ENCODE data around the gene GAMT. TPM values are rescaled to one million over a fixed set of nuclear protein-coding genes. Genes with fewer than 3 reads are reported as not detected.

GAMT gene
- total and polyA plus RNA-seq, 2 experiments from 2014 or later: 21.5 to 36.9 TPM

DNA sequence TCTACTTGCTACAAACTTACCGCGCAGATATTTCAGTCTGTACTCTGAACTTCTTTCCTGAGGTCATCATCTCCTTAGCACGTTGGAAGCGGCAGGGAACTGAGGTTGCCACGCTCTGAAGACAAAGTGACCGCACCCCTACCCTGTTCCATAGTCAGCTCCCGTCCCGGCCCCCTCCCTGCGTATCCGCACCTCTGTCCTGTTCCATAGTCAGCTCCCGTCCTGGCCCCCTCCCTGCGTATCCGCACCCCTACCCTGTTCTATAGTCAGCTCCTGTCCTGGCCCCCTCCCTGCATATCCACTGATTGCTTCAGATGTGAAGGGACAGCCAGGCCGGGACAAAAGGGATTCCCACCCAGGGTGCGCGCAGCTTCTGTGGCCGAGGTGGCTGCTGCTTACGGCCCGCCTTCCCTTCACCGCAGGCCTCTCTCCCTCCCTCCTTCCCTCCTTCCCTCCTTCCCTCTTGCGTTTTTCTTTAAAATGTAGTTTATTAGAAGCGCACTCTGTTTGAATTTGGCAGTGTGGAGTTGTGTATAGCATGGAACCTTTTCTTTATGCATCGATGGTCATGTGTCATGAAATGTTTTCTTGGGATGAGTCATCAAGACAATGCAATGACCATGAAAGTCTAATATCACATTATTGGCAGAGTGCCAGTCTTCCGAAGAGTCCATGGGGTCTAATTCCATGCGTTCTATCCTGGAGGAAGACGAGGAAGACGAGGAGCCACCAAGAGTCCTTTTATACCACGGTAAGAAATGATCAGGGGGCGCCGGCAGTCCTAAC lies 39.5 kb downstream of the GAMT start:
- Histone ChIP-seq H3F3A (replicated peaks; ENCODE audit: low read depth) (peaks cover 38% of the 10 kb centered on the region), H3K4me1 (ENCODE audit: insufficient read depth) (peaks cover 25% of the 10 kb centered on the region), H3K27ac (ENCODE audit: low read depth) (no peak overlapping the region), H3K79me2 (replicated peaks; ENCODE audit: insufficient read depth) (peaks cover 44% of the 10 kb centered on the region), H2AFZ (no peak overlapping the region), H3K9me2 (ENCODE audit: insufficient read depth) (no peaks in the 10 kb centered on the region), H4K20me1 (replicated peaks; ENCODE audit: insufficient read depth) (peaks cover 33% of the 10 kb centered on the region), H3K4me2 (no peak overlapping the region), H3K36me3 (ENCODE audit: insufficient read depth) (peaks cover 36% of the 10 kb centered on the region), H3K27me3 (ENCODE audit: insufficient read depth) (no peaks in the 10 kb centered on the region), H3K4me3 (no peak overlapping the region)
- no peak for ATAC-seq
- Mint-ChIP-seq H3K36me3 (ENCODE audit: low read depth) (peaks cover 87% of the 10 kb centered on the region), H3K27ac (0 out of 2 replicates have a peak overlapping the region, but pooled peaks have one; percentile 5), H3K4me1 (peaks cover 36% of the 10 kb centered on the region), H3K4me3 (no peak overlapping the region), H3K27me3 (ENCODE audit: insufficient read depth, low read depth, poor library complexity) (peaks cover 9% of the 10 kb centered on the region), H3K9me3 (no peaks in the 10 kb centered on the region)
- TF ChIP-seq CREB1 (CRISPR knock-in tag; IDR thresholded peaks at IDR 0.05; ENCODE audit: low read depth): no peak
- no peak for TF ChIP-seq ZNF331 (CRISPR knock-in tag; IDR thresholded peaks at IDR 0.05; ENCODE audit: low read depth)
- no peak for TF ChIP-seq JUNB (IDR thresholded peaks at IDR 0.05; ENCODE audit: unreplicated experiment)
- TF ChIP-seq ZNF114 (CRISPR knock-in tag; IDR thresholded peaks at IDR 0.05): no peak
- TF ChIP-seq, protein P1, sequence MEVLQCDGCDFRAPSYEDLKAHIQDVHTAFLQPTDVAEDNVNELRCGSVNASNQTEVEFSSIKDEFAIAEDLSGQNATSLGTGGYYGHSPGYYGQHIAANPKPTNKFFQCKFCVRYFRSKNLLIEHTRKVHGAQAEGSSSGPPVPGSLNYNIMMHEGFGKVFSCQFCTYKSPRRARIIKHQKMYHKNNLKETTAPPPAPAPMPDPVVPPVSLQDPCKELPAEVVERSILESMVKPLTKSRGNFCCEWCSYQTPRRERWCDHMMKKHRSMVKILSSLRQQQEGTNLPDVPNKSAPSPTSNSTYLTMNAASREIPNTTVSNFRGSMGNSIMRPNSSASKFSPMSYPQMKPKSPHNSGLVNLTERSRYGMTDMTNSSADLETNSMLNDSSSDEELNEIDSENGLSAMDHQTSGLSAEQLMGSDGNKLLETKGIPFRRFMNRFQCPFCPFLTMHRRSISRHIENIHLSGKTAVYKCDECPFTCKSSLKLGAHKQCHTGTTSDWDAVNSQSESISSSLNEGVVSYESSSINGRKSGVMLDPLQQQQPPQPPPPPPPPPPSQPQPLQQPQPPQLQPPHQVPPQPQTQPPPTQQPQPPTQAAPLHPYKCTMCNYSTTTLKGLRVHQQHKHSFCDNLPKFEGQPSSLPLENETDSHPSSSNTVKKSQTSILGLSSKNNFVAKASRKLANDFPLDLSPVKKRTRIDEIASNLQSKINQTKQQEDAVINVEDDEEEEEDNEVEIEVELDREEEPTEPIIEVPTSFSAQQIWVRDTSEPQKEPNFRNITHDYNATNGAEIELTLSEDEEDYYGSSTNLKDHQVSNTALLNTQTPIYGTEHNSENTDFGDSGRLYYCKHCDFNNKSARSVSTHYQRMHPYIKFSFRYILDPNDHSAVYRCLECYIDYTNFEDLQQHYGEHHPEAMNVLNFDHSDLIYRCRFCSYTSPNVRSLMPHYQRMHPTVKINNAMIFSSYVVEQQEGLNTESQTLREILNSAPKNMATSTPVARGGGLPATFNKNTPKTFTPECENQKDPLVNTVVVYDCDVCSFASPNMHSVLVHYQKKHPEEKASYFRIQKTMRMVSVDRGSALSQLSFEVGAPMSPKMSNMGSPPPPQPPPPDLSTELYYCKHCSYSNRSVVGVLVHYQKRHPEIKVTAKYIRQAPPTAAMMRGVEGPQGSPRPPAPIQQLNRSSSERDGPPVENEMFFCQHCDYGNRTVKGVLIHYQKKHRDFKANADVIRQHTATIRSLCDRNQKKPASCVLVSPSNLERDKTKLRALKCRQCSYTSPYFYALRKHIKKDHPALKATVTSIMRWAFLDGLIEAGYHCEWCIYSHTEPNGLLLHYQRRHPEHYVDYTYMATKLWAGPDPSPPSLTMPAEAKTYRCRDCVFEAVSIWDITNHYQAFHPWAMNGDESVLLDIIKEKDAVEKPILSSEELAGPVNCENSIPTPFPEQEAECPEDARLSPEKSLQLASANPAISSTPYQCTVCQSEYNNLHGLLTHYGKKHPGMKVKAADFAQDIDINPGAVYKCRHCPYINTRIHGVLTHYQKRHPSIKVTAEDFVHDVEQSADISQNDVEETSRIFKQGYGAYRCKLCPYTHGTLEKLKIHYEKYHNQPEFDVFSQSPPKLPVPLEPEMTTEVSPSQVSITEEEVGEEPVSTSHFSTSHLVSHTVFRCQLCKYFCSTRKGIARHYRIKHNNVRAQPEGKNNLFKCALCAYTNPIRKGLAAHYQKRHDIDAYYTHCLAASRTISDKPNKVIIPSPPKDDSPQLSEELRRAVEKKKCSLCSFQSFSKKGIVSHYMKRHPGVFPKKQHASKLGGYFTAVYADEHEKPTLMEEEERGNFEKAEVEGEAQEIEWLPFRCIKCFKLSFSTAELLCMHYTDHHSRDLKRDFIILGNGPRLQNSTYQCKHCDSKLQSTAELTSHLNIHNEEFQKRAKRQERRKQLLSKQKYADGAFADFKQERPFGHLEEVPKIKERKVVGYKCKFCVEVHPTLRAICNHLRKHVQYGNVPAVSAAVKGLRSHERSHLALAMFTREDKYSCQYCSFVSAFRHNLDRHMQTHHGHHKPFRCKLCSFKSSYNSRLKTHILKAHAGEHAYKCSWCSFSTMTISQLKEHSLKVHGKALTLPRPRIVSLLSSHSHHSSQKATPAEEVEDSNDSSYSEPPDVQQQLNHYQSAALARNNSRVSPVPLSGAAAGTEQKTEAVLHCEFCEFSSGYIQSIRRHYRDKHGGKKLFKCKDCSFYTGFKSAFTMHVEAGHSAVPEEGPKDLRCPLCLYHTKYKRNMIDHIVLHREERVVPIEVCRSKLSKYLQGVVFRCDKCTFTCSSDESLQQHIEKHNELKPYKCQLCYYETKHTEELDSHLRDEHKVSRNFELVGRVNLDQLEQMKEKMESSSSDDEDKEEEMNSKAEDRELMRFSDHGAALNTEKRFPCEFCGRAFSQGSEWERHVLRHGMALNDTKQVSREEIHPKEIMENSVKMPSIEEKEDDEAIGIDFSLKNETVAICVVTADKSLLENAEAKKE (CRISPR knock-in tag; IDR thresholded peaks at IDR 0.05): no peak
- TF ChIP-seq, protein P2, sequence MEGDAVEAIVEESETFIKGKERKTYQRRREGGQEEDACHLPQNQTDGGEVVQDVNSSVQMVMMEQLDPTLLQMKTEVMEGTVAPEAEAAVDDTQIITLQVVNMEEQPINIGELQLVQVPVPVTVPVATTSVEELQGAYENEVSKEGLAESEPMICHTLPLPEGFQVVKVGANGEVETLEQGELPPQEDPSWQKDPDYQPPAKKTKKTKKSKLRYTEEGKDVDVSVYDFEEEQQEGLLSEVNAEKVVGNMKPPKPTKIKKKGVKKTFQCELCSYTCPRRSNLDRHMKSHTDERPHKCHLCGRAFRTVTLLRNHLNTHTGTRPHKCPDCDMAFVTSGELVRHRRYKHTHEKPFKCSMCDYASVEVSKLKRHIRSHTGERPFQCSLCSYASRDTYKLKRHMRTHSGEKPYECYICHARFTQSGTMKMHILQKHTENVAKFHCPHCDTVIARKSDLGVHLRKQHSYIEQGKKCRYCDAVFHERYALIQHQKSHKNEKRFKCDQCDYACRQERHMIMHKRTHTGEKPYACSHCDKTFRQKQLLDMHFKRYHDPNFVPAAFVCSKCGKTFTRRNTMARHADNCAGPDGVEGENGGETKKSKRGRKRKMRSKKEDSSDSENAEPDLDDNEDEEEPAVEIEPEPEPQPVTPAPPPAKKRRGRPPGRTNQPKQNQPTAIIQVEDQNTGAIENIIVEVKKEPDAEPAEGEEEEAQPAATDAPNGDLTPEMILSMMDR (conservative IDR thresholded peaks at IDR 0.05; ENCODE audit: low read depth in 2 of 2): no peak
- TF ChIP-seq, protein P3, sequence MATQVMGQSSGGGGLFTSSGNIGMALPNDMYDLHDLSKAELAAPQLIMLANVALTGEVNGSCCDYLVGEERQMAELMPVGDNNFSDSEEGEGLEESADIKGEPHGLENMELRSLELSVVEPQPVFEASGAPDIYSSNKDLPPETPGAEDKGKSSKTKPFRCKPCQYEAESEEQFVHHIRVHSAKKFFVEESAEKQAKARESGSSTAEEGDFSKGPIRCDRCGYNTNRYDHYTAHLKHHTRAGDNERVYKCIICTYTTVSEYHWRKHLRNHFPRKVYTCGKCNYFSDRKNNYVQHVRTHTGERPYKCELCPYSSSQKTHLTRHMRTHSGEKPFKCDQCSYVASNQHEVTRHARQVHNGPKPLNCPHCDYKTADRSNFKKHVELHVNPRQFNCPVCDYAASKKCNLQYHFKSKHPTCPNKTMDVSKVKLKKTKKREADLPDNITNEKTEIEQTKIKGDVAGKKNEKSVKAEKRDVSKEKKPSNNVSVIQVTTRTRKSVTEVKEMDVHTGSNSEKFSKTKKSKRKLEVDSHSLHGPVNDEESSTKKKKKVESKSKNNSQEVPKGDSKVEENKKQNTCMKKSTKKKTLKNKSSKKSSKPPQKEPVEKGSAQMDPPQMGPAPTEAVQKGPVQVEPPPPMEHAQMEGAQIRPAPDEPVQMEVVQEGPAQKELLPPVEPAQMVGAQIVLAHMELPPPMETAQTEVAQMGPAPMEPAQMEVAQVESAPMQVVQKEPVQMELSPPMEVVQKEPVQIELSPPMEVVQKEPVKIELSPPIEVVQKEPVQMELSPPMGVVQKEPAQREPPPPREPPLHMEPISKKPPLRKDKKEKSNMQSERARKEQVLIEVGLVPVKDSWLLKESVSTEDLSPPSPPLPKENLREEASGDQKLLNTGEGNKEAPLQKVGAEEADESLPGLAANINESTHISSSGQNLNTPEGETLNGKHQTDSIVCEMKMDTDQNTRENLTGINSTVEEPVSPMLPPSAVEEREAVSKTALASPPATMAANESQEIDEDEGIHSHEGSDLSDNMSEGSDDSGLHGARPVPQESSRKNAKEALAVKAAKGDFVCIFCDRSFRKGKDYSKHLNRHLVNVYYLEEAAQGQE (IDR thresholded peaks at IDR 0.05; ENCODE audit: unreplicated experiment): no peak
- TF ChIP-seq STAT1 (IDR thresholded peaks at IDR 0.05; ENCODE audit: unreplicated experiment): no peak
- no peak for TF ChIP-seq NANOG (IDR thresholded peaks at IDR 0.05; ENCODE audit: borderline replicate concordance)
- TF ChIP-seq, protein P4, sequence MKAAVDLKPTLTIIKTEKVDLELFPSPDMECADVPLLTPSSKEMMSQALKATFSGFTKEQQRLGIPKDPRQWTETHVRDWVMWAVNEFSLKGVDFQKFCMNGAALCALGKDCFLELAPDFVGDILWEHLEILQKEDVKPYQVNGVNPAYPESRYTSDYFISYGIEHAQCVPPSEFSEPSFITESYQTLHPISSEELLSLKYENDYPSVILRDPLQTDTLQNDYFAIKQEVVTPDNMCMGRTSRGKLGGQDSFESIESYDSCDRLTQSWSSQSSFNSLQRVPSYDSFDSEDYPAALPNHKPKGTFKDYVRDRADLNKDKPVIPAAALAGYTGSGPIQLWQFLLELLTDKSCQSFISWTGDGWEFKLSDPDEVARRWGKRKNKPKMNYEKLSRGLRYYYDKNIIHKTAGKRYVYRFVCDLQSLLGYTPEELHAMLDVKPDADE (IDR thresholded peaks at IDR 0.05): no peak
- no peak for TF ChIP-seq EZH2phosphoT487 (IDR thresholded peaks at IDR 0.05; ENCODE audit: unreplicated experiment)
- TF ChIP-seq POLR2AphosphoS5 (IDR thresholded peaks at IDR 0.05; ENCODE audit: low read depth): no peak
- no peak for DNase-seq (ENCODE audit: low spot score)

Measured in GM23338 (cell line).